Epithelial cell of proximal tubule (primary cell): ENCODE results near the gene CCR5. TPM values are rescaled to one million over a fixed set of nuclear protein-coding genes. Genes with fewer than 3 reads are reported as not detected.

ENCODE experiments used
- DNase-seq: peaks from one replicate; pipeline ENCODE4 v3.0.0-alpha.2; 2011; ENCODE audit warnings: low read depth
- H3K4me3 ChIP-seq: 2 replicates; pipeline ENCODE4 v1.5.1; 2011; ENCODE audit warnings: low read depth, mild to moderate bottlenecking, low read length
- total RNA-seq: library from RNA; depleted of rRNA; stranded (reverse); fragments of >200 nt; gene quantifications from 2 replicates; pipeline ENCODE4 v1.2.3, GENCODE V29; 2015
- TF ChIP-seq, protein P1 (sequence below): conservative IDR thresholded peaks from 2 replicates; pipeline ENCODE4 v1.5.1; 2012; ENCODE audit warnings: low read depth, mild to moderate bottlenecking, low read length

CCR5 gene
- total RNA-seq, 1 donor from 2014 or later: not detected

- H3K4me3 ChIP-seq: no peak overlapping the region
- no peak for DNase-seq
- TF ChIP-seq, protein P1, sequence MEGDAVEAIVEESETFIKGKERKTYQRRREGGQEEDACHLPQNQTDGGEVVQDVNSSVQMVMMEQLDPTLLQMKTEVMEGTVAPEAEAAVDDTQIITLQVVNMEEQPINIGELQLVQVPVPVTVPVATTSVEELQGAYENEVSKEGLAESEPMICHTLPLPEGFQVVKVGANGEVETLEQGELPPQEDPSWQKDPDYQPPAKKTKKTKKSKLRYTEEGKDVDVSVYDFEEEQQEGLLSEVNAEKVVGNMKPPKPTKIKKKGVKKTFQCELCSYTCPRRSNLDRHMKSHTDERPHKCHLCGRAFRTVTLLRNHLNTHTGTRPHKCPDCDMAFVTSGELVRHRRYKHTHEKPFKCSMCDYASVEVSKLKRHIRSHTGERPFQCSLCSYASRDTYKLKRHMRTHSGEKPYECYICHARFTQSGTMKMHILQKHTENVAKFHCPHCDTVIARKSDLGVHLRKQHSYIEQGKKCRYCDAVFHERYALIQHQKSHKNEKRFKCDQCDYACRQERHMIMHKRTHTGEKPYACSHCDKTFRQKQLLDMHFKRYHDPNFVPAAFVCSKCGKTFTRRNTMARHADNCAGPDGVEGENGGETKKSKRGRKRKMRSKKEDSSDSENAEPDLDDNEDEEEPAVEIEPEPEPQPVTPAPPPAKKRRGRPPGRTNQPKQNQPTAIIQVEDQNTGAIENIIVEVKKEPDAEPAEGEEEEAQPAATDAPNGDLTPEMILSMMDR: peak; percentile 47
Observed at GRCh38 chr3:46368569-46368968, 2.2 kb upstream of the CCR5 start.

DNA sequence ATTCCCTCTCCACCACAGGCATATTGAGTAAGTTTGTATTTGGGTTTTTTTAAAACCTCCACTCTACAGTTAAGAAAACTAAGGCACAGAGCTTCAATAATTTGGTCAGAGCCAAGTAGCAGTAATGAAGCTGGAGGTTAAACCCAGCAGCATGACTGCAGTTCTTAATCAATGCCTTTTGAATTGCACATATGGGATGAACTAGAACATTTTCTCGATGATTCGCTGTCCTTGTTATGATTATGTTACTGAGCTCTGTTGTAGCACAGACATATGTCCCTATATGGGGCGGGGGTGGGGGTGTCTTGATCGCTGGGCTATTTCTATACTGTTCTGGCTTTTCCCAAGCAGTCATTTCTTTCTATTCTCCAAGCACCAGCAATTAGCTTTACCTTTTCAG, 1.6 kb upstream of the CCR5 start:
- no peak for DNase-seq
- TF ChIP-seq, protein P1: no peak
- H3K4me3 ChIP-seq: no peak overlapping the region

- no peak overlapping the region for H3K4me3 ChIP-seq
- no peak for DNase-seq
- TF ChIP-seq, protein P1: no peak
Observed at GRCh38 chr3:46369675-46370132, 1.0 kb upstream of the CCR5 start.

- DNase-seq: no peak
- TF ChIP-seq, protein P1: no peak
- no peak overlapping the region for H3K4me3 ChIP-seq
Observed at GRCh38 chr3:46371519-46372340, 984 bp downstream of the CCR5 start.

DNA sequence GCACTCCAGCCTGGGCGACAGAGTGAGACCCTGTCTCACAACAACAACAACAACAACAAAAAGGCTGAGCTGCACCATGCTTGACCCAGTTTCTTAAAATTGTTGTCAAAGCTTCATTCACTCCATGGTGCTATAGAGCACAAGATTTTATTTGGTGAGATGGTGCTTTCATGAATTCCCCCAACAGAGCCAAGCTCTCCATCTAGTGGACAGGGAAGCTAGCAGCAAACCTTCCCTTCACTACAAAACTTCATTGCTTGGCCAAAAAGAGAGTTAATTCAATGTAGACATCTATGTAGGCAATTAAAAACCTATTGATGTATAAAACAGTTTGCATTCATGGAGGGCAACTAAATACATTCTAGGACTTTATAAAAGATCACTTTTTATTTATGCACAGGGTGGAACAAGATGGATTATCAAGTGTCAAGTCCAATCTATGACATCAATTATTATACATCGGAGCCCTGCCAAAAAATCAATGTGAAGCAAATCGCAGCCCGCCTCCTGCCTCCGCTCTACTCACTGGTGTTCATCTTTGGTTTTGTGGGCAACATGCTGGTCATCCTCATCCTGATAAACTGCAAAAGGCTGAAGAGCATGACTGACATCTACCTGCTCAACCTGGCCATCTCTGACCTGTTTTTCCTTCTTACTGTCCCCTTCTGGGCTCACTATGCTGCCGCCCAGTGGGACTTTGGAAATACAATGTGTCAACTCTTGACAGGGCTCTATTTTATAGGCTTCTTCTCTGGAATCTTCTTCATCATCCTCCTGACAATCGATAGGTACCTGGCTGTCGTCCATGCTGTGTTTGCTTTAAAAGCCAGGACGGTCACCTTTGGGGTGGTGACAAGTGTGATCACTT, 2.0 kb downstream of the CCR5 start:
- no peak for DNase-seq
- no peak overlapping the region for H3K4me3 ChIP-seq
- TF ChIP-seq, protein P1: peak; percentile 88

- TF ChIP-seq, protein P1: no peak
- no peak overlapping the region for H3K4me3 ChIP-seq
- DNase-seq: no peak
Observed at GRCh38 chr3:46374755-46375154, 4.0 kb downstream of the CCR5 start.
